GM18520 (cell line): ENCODE data around the gene ATG13.
"Not testable (repeated sequence)": the region's sequence is repeated elsewhere in the genome, so short reads cannot be mapped to it uniquely, and the experiment has no call there.

Experiments
- ATAC-seq: cut with Tn5 transposase; IDR thresholded peaks from one replicate; pipeline ENCODE4 v1.9.1; 2021; ENCODE audit not compliant: unreplicated experiment

Gene ATG13

DNA sequence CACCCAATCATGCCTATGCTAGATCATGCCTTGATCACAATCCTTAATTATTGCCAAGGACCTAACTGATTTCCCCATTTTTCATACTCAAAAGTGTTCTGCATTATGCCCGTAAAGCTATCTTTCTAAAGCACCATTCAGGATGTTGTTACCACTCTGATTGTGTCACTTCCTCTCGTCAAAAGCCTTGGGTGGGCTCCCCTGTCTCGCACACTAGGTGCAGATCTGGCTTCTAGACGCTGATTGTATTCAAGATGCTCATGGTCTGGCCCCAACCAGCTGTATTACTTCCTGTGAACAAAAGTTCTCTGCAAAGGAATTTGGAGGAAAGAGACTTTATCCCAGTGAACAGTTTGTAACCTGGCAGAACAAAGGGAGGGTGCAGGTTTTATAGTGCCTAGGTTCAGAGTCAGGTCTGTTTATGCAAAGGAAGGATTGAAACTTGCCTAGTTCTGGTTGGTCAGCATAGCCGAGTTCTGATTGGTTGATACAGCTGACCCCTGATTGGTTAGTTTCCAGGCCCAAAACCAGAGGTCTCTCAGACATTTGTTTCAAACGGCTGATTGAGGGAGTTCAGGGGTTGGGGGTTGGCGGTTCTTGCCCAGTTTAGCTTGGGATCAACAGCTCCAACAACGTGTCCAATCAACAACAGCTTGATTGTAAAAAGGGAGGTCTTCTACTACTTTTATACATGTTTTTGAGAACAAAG, 25.4 kb downstream of the ATG13 start:
- ATAC-seq = no peak

DNA sequence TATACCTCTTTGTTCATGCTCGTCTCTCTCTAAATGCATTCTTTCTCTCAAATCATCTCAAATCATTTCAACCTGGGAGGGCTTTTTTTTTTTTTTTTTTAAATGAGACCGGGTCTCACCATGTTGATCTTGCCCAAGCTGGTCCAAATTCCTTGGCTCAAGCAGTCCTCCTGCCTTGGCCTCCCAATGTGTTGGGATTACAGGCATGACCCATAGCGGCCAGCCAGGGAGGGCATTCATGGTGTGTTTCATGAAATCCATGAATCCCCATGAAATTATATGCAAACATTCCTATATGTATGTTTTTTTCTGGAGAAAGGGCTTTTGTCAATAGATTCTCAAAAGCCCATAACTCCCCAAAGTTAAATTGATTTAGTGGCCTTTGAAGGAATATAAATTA, 26.2 kb downstream of the ATG13 start:
- no peak for ATAC-seq

- ATAC-seq = no peak
Observed at GRCh38 chr11:46643986-46644385, 26.6 kb downstream of the ATG13 start.

DNA sequence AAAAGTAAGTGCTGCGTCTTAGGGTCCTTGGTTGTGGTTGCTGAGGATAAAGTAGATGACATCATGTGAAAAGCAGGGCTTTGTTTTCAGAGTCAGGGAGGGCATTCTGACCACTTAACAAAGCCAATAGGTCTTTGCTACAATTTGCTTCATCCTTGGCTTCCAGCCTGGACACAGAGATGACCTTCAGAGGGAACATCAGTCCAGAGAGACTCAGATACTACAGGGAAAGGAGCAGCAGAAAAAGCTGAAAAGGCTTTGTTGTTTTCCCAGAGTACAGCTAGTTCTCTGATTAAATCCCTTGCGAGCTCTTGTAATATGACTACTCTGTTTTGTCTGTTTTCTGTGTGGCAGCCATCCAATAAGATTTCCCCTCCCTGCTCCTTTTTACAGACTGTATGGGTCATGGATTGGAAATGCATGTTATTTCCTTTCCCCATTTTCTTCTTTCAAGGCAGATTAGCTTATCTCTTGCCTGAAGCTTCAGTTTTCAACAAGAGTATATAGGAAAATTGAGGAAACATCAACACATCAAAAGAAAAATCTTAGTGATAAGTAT, 31.9 kb downstream of the ATG13 start:
- no peak for ATAC-seq

- ATAC-seq = no peak
Observed at GRCh38 chr11:46655631-46656030, 38.3 kb downstream of the ATG13 start.

DNA sequence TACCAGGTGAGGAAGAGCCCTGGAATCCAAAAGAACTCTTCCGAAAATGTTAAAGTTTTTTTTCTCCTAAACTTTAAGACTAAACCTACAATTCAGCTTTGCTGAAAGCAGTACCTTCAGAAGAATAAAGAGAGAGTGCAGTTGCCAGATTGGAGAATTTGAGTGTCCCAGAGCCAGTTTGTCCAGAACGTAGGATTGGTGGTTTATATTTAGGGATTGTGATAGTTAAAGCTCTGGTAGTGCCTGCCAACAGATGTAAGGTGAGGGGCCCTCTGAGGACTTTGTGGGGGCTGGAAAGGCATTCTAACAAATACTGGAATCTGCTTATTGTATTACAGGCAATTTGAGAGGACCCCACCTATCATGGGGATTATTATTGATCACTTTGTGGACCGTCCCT, 39.8 kb downstream of the ATG13 start:
- ATAC-seq = no peak

DNA sequence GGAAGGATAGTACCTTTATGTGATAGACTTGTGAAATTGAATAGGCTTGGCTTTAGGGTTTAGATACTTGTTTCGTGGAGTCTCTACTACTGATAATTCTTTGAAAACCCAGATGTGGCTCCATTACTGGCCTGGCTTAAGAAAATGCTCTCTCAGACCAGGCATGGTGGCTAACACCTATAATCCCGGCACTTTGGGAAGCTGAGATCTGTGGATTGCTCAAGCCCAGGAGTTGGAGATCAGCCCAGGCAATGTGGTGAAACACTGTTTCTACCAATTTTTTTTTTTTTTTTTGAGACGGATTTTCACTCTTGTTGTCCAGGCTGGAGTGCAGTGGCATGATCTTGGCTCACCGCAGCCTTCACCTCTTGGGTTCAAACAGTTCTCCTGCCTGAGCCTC, 40.9 kb downstream of the ATG13 start:
- ATAC-seq = no peak

GRCh38 chr11:46659908-46660307, 42.6 kb downstream of the ATG13 start:
- ATAC-seq = no peak

DNA sequence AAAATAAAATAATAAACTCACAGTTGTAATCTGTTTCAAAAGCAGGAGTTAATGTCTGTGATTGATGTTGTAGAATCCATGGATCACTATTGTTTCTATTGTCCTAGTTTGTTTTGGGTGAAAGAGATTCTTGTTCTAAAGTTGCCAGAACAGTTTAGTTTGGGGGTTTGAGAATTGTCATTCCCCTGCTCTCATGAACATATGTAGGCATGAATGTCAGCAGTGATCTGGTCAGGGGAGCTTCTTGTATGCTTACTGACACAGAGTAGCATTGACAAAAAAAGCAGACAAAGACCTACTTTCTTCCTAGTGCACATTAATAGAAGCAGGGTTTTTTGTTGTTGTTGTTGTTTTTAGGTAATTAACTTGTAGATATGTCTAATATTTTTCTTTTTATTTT, 44.5 kb downstream of the ATG13 start:
- ATAC-seq = no peak

GRCh38 chr11:46662366-46662765, 45.0 kb downstream of the ATG13 start:
- ATAC-seq = no peak

- ATAC-seq = no peak
Observed at GRCh38 chr11:46663277-46663940, 46.1 kb downstream of the ATG13 start.

GRCh38 chr11:46664612-46665011, 47.3 kb downstream of the ATG13 start:
- ATAC-seq = no peak

- ATAC-seq = no peak
Observed at GRCh38 chr11:46665356-46665755, 48.0 kb downstream of the ATG13 start.

DNA sequence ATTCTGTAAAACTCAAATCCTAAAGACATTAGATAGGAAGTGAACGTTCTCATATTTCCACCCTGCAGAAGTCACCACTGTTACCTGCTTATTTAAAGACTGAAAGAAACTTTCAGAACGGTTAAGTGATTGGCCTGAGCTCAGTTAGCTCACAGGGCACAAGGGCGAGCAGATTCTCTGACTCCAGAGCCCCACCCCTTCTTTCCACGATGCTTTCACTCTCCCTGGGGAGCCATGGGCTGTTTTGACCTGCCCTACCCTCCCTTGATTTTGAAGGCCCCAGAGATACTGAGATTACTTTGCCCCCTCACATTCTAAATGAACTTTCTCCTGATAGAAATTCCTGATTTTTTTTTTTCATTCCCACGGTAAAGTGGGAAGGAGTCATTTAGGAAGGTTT, 49.2 kb downstream of the ATG13 start:
- no peak for ATAC-seq

DNA sequence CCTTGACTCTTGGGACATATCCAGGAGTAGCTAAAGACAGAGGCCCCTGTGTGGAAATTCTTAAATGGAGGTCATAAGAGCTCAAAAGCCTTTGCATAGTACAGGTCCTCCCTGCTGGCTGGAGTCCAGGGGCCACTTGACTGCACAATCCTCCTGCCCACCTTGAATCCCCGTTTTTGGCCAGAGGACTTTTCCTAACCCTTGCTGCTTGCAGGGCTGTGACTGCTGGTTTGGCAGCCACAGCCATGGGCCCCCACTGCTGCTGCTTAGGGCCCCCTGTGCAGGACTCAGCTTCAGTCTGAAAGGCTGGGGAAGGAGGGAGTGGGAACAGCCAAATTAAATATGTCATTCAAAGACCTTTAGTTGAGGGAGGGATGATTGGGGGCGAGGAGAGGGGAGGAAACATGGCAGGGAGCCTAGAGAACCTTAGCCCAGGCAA, 49.7 kb downstream of the ATG13 start:
- ATAC-seq = no peak

GRCh38 chr11:46668480-46669085, 51.2 kb downstream of the ATG13 start:
- no peak for ATAC-seq

GRCh38 chr11:46669711-46670139, 52.4 kb downstream of the ATG13 start:
- ATAC-seq = no peak

DNA sequence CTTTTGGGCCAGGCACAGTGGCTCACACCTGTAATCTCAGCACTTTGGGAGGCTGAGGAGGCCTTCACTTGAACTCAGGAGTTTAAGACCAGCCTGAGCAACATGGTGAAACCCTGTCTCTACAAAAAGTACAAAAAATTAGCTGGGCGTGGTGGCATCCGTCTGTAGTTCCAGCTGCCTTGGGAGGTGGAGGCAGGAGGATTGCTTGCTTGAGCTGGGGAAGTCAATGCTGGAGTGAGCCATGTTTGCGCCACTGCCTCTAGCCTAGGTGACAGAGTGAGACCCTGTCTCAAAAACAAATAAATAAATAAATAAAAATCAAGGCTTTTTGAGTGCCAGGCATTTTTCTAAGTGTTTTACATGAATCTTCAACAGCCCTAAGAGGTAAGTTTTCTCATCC, 53.2 kb downstream of the ATG13 start:
- not testable (repeated sequence) for ATAC-seq

GRCh38 chr11:46671958-46672315, 54.6 kb downstream of the ATG13 start:
- ATAC-seq = no peak

- ATAC-seq = no peak
Observed at GRCh38 chr11:46672381-46672839, 55.1 kb downstream of the ATG13 start.

DNA sequence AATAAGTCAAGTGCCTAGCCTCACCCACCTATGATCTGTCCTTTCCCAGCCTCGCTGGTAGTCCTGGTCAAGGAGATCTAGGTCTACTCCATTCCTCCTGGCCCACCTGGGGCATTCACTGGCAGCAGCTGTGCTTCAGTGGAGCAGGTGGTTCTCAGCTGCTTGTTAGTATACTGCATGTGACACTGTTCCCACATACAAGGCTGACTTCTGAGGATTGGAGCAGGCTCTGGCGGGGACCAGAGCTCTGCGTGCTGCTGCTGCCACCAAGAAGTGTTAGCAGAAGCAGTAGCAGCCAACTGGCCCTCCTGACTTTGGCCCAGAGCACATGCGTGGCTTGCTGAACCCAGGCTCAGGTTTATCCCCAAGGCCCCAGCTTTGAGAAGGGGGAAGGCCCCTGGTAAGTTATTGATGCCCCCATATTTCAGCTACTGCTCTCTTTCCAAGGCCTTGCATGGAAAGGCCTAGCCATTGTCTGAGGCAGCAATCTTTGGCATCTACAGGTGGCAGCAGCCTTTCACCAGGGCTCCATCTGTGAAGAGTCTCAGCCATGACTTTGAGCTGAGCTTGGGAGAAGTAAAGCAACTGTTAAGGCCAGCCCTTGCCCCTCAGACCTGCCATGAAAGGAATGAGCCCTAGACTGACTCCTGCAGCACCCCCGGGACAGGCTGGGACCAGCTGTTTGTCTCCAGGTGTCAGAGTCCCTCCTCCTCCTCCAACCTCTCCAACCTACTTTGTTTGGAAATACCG, 56.5 kb downstream of the ATG13 start:
- ATAC-seq = no peak
